GM21786 (cell line): ENCODE results near the gene GALNT10.
A peak's percentile ranks its signal among the peaks of the same experiment; 100 is the strongest.

ENCODE experiments used
- ATAC-seq: cut with Tn5 transposase; IDR thresholded peaks from one replicate; pipeline ENCODE4 v1.9.1; 2021; ENCODE audit not compliant: unreplicated experiment

GALNT10 gene

DNA sequence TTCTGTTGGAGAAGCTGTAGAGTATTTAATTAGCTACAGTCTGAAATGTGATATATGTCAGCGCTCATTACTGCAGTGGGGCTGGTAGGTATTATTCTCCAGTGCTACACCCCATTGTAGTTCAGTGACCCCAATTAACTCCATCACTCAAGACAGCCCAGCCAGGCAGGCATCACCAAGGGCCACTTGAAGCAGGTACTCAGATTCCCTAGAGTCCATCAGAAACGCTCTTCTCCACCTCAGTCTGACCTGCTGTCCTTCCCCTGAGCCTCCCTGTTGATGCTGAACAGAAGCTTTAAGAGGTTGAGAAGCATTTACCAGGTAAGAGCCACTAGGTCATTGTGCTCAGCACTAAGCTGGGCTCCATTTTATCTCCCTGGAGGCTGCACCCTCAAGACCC is 71.8 kb downstream of the GALNT10 start:
- ATAC-seq: no peak

GRCh38 chr5:154264549-154265196 is 74.1 kb downstream of the GALNT10 start:
- no peak for ATAC-seq

- no peak for ATAC-seq
Observed at GRCh38 chr5:154265197-154265773, 74.8 kb downstream of the GALNT10 start.

GRCh38 chr5:154267516-154267915 is 77.0 kb downstream of the GALNT10 start:
- ATAC-seq: no peak

DNA sequence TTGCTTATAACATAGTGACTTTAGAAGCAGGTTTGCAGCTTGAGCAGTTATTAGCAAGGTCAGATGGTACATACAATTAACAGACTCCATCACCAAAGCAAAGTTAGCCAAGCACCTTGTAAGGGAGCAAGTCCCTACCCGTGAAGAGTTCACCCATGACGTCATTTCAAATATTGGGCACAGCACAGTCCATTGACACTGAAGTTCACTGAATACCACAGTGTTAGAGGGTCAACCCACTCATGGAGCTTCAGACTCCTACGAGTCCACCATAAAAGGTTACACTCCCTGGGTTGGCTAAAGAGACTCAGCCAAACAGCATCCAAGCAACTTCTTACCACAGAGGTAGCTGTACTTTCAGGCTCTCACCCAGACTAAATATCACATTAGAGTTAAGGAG is 77.5 kb downstream of the GALNT10 start:
- ATAC-seq: no peak

DNA sequence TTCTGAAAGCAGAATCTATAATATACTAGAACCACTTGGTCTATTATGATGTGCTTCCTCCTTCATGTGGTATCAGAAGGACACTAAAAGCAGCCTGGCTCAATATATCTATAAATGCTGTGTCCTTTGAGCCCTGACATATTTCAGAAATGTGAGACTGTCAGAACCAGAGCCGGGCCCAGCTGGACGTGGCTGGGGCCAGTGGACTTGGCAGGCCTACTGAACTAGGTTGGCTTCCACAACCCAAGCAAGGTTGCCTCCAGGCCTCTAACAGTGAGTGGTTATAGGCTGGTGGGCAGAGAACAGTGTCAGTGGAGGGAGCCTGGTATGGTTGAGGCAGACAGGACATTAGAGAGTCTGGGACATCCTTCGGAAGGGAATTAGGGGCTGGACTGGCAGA is 78.9 kb downstream of the GALNT10 start:
- ATAC-seq: no peak

DNA sequence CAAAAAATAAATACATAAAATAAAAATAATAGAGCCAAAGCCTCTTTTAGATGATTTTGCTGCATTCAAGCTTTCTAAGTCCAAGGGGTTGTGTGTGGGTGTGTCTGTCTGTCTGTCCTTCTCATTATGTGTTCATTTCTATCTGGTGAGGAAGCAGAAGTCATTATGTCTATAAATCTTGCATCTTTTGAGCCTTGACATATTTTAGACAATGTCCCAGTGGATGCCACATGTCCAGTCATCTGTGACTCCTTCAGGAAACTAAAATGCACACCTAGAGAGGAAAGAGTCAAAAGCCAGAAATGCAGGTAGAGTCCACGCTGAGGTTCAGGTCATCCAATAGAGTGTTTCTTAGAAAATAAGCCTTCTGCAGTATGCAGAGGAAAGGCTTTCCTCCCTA is 80.9 kb downstream of the GALNT10 start:
- ATAC-seq: no peak

DNA sequence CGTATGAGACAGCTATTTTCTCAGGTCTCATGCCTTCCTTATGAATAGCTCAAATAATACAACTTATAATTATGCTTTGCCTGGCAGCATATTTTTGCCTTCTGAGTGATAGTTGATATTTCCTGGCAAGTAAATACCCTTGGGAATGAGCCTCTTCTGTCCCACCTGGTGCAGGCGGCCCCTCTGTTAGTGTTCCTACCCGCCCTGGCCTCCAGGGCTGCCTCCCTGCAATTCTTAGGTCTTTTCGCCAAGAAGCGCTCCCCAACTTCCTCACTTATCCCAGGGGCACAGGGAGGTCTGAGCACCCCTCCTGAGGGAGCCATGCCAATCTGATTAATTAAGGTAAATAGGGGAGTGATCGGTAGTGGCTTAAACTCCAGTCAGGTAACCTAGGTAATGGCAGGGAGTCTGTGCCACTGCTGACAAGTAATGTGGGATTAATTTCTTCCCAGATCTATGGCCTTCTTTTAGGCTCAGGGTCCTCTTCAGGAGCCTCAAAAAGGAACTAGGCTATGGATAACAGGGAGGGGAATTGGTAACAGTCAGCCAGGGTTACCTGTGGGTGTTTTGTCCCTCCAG is 81.5 kb downstream of the GALNT10 start:
- ATAC-seq: no peak

GRCh38 chr5:154273028-154273617 is 82.6 kb downstream of the GALNT10 start:
- peak; percentile 59 for ATAC-seq

DNA sequence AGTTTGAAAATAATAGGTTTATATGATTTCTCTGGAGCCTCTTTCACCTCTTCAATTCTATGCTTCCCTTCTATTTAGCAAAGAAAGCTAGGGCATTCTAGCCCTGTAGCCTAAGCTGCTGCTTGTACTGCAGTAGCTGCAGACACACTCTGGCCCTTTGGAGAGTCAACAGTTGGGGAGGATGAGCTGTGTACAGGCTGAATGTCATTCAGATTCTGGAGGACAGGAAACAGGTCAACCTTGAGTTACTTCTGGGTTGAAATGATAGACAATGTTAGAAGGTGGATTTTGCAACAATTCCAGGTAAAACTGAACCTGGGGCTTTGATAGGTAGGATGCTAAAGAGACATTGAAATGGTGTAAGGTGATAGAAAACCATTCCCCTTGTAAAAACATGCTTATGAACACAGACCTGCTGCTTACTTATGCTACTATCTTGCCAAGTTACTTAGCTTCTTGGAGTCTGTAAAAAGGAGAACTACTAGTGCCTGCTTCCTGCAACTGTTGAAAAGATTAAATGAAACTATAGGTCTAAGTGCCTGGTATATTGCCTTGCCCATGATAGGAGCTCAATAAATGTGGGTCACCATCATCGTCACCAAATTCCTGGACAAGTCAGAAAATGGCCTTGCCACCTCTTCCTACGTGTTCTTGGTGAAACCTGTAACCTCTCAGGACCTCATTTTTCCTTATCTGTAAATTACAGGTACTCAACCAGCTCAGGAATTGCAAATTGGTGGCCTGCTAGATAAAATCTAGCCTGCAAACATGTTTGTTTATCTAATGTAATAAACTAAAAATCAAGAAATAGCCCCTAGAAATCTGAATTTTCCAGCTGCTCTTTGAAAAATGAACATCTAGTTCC is 83.7 kb downstream of the GALNT10 start:
- no peak for ATAC-seq

- ATAC-seq: no peak
Observed at GRCh38 chr5:154274828-154275185, 84.3 kb downstream of the GALNT10 start.

- no peak for ATAC-seq
Observed at GRCh38 chr5:154275566-154275965, 85.0 kb downstream of the GALNT10 start.

GRCh38 chr5:154276261-154276972 is 85.9 kb downstream of the GALNT10 start:
- no peak for ATAC-seq

DNA sequence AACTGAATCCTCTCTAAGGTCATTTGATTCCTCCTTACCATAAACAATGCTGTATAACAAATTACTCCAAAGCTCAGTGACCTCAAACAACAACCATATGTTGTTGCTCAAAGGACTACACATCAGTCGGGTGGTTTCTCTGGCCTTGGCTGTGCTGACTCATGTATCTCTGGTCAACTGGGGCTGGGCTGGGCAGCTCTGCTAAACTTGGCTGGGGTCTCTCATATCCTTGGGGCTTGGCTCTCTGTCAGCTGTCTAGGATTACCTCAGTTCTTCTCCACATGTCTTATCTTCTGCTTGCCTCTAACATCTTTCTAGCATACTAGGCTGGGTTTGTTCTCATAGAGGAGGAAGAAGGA is 86.4 kb downstream of the GALNT10 start:
- ATAC-seq: no peak

DNA sequence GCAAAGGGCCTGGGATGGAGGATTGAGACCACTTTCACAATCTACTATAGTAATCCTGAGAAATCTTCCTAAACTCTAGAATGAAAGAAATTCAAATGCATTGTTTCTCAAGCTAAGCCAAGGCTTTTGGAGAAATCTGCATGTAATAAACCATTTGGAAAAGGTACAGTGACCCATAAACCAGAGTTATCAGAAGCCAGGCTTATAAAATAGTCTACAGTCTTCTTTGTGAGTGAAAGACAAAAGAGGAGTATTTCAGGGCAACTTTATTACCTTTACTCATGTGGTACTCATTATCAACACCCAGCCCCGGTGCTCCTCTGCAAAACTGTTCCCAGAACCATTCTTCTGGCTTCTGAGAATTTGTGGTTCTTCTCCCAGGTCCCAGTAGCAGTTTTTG is 87.0 kb downstream of the GALNT10 start:
- ATAC-seq: no peak

DNA sequence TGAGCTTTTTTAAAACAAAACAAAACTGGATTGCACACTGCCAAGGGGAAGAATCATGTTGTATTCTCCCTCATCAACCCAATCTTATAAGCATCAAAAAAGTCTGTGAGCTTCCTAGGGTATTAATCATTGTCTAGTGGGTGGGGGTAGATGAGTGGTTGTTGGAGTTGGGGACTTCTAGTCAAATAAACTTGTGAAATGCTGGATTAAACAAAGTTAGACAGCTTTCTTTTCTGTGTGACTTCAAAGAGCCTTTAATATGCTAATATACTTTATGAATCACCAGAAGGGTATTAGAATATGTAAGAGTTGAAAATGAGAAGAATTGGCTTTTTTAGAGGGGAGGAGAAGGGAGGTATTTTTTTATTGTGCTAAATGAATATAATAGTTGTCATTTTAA is 87.7 kb downstream of the GALNT10 start:
- ATAC-seq: no peak

DNA sequence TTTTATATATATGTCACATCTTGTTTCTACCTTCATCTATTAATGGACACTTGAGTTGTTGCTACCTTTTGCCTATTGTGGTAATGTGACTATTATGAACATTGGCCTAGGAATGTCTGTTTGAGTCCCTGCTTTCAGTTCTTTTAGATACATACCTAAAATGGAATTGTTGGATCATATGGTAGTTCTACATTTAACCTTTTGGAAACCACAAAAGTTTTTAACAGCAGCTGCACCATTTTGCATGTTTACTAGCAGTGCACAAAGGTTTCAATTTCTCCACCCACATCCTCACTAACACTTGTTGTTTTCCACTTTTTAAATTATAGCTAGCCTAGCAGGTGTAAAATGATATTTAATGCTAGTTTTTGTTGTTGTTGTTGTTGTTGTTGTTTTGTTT is 88.4 kb downstream of the GALNT10 start:
- ATAC-seq: peak; percentile 41

DNA sequence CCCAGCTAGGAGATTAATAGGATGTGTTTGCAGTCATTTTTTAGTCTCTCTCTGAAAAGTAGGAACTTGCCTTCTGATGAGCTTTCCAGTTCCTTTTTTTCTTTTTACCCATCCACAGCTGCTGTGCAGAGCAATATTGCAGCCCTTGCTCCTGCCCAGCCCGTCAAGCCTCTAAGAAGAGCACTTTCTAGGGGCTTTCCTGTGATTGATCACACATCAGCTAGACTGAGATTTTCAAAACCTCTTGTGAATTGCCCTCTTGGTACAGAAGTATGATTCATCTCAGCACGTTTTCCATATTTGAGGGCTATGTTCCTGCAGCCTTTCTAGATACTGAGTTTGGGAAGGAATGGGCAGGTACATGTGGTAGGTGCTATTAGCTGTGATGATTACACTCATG is 93.9 kb downstream of the GALNT10 start:
- peak; percentile 91 for ATAC-seq

GRCh38 chr5:154285661-154286408 is 95.3 kb downstream of the GALNT10 start:
- ATAC-seq: no peak

DNA sequence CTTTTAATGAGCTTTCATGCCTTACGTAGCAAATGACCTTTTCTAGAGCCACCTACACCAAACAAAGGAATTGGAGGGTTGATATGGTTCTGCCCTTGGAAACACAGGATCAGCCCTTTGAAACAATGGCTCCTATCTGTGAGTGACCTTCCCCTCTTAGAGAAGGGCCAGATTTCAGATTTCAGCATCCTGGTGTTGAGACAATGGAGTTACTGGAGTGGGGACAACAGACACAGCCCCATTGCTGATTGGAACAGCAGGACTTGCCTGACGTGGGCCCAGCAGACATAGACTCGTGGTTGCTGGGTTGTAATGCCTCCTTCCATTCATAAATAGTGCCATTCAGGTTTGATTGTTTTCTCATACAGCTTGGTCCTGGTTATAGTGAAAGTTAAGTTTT is 96.0 kb downstream of the GALNT10 start:
- no peak for ATAC-seq
